Stimulated activated CD8-positive, alpha-beta memory T cell treated with anti-CD3 and anti-CD28 coated beads, Interleukin-12 subunit alpha, Interleukin-12 subunit beta, amount 100 ng/mL, for 1 hour (primary cell): ENCODE data around the gene MUC6.

ENCODE experiments used
- DNase-seq: peaks from one replicate; pipeline ENCODE4 v3.0.0-alpha.2; 2020; ENCODE audit warnings: low read depth

MUC6 gene

GRCh38 chr11:1036303-1036923, at the start of gene MUC6:
Gene MUC6 (minus strand): TSS chr11:1036718. CDS start chr11:1036655, 63 bp downstream.
- no peak for DNase-seq

GRCh38 chr11:1085440-1086170, 49.1 kb upstream of the MUC6 start:
- no peak for DNase-seq

- DNase-seq = no peak
Observed at GRCh38 chr11:1084561-1085439, 48.3 kb upstream of the MUC6 start.

GRCh38 chr11:1083621-1084551, 47.4 kb upstream of the MUC6 start:
- no peak for DNase-seq

GRCh38 chr11:1082728-1083620, 46.5 kb upstream of the MUC6 start:
- DNase-seq = no peak

GRCh38 chr11:1082346-1082727, 45.8 kb upstream of the MUC6 start:
- no peak for DNase-seq

- no peak for DNase-seq
Observed at GRCh38 chr11:1081601-1082311, 45.2 kb upstream of the MUC6 start.

GRCh38 chr11:1078191-1078601, 41.7 kb upstream of the MUC6 start:
- no peak for DNase-seq

GRCh38 chr11:1077417-1078119, 41.0 kb upstream of the MUC6 start:
- no peak for DNase-seq

- DNase-seq = no peak
Observed at GRCh38 chr11:1077033-1077416, 40.5 kb upstream of the MUC6 start.

GRCh38 chr11:1076061-1076665, 39.6 kb upstream of the MUC6 start:
- no peak for DNase-seq

GRCh38 chr11:1075341-1075911, 38.9 kb upstream of the MUC6 start:
- no peak for DNase-seq

GRCh38 chr11:1074244-1075221, 38.0 kb upstream of the MUC6 start, which contains the start of gene MUC2:
Gene MUC2 (plus strand): TSS chr11:1074874.
- no peak for DNase-seq

GRCh38 chr11:1073851-1074243, 37.3 kb upstream of the MUC6 start:
- no peak for DNase-seq

GRCh38 chr11:1073261-1073724, 36.8 kb upstream of the MUC6 start:
- no peak for DNase-seq

GRCh38 chr11:1072821-1073231, 36.3 kb upstream of the MUC6 start:
- no peak for DNase-seq
